NCI-H1105 treated with DMSO at 0.1 percent for 48 hours (cell line): ENCODE measurements around the gene CCDC150.
"Not testable (repeated sequence)": the region's sequence is repeated elsewhere in the genome, so short reads cannot be mapped to it uniquely, and the experiment has no call there.

Experiments
- DNase-seq: peaks from one replicate; lab custom pipeline; 2025; lab: John Stamatoyannopoulos, UW

CCDC150 gene

GRCh38 chr2:196639180-196640030, at the start of gene CCDC150:
TSS of gene CCDC150 (plus strand) at chr2:196639715. CDS start at chr2:196639767, 52 bp downstream.
- peak; percentile 7 for DNase-seq

DNA sequence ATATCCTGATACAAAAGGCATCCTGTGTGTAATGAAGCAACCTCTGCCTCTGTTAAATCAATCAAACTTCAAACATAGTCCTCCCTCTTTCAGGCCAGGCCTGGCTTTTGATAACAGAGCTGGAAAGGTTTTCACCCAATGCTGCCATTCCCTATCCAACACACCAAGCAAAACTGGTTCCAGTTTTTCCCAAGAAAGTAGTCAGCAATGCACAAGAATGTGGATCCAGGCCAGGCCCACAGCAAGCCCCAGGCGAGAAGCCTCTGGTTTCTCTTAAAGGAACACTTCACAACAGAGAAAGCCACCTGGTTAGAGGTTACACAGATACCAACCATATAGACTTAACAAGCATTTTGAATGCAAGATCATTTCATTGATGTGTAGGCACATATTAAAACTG, 49.2 kb upstream of the CCDC150 start:
- no peak for DNase-seq

DNA sequence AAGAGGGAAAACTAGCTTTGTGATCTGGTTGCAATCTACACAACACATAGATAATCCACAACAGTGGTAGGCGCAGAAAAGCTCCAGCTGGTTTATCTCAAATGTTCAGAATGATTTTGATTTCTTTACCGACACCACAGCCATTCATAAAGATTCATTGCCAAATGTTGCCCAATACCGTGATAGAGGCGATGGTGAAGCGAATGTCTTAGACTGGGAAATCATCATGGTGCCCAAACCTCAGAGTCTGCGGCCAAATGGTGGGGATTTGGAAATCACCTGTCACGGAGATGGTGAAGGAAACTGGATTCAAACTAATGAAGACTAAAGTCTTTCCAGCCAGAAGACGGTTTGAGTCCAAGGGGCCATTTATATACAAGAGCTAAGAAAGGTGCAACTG, 48.5 kb upstream of the CCDC150 start:
- DNase-seq = no peak

DNA sequence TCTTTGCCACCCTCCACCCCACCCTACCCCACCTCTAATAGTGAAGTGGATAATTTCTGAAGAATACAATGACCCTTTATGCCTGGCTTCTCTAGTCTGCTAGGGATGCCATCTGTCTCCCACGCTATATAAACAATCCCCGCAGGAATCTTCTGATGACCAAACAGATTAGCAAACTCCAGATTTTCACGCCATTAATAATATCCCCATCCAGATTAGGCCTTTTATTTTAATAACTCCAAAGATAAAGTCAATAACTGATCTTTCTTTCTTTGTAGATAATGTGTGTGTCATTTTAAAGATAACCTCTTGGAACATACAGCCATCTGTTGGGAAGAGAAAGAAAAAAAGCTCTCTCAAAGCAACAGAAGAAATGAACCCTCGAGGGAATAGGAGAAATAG, 47.9 kb upstream of the CCDC150 start:
- DNase-seq = peak; percentile 66

DNA sequence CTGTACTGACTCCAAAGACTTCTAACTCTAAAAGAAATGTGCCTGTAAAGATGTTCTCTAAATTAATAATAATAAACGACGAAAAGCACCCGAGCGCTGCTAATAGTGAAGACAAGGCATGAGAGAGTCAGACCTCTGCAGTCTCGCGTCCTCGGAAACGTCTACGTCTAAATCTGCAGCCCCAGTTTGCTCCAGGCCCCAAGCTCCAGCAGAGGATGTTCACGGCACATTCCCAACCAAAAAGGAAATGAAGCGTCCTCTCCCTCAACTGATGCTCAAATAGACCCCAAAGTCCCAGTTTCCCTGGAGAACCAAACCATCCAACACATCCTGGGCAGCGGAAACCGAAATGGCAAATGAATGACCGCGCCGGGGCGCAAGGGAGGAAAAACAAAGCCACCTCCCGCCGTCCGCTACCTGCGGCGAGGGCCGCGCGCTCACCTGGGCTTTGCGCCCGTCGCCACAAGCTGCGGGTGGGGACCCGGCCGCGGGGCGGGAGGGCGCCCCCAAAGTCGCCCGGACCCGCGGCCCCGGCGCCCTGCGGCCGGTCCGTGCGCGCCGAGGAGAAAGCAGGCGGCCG, 47.1 kb upstream of the CCDC150 start:
- DNase-seq = peak; percentile 65

- DNase-seq = peak; percentile 58
Measured at GRCh38 chr2:196592911-196593881, 46.3 kb upstream of the CCDC150 start, which contains the start of gene HECW2. TSS of gene HECW2 (minus strand) at chr2:196593554.

DNA sequence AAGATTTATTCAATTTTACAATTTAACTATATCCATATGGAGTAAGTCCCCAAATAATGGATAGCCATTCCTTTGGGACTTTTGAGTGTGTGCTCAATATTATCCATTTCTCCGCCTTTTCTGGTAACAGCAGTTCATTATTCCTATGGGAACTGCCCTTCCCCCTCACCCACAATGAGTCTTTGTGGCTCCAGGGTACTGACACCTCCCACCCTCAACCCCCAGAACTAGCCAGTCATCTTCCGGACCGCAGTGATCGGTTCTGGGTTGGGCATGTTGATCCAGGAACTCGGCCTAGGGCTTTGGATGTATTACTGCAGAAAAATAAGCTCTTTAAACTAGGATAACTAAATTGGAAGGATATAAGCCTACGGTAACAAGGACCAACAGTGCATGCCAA, 45.4 kb upstream of the CCDC150 start:
- no peak for DNase-seq

GRCh38 chr2:196597531-196597930, 42.0 kb upstream of the CCDC150 start:
- DNase-seq = no peak

- no peak for DNase-seq
Measured at GRCh38 chr2:196598412-196598811, 41.1 kb upstream of the CCDC150 start.

DNA sequence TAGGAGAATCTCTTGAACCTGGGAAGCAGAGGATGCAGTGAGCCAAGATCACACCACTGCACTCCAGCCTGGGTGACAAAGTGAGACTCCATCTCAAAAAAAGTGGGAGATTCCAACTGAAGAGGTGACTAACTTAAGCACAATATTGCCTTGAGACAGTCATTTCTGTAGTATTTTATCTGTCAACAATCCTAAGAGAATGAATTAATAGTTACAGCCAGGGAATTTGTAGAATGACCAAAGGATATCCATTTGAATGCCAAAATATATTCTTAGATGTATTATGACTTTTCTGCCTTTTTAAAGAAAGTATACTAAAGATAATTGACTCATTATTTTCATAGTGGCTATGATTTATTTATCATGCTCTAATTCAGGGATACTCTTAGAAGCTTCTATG, 40.7 kb upstream of the CCDC150 start:
- no peak for DNase-seq

DNA sequence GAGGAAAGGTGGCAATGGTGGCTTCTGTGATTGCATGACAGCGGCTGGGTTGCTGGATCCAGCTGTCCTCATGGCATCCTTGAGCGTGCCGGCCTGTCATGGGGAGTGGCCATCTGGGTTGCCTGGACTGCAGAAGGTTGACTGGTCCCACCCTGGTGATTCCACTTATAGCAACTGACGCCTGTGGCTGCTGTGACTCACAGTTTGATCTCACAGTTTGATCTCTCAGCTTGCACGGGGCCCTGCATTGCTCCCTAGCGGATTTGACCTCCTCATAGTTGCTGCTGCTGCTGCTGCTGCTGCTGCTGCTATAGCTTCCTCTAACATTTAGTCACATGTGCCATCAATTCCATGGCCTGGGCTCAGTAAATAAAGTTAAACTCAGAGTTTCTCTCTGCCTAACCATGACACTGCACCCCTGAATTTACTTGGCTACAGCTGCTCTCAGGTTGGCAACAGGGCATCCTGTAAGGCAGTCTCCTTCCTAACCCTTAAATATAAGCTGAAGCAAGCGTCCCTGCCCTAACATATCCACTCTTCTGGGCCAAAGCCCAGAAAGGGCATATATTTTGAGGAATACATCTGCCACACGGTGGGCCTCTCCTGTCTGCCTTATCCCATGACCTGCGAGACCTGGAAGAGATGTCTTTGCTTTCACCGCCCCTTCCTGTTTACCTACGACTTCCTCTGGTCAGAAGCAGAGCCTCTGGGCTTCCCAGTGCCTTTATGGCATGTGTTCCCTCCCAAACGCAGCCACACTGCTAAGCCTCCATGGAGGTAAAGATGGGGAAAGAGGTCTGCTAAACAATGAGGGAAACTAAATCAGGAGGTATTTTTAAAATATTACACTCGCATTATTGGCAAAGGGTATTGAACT, 37.8 kb upstream of the CCDC150 start:
- no peak for DNase-seq

DNA sequence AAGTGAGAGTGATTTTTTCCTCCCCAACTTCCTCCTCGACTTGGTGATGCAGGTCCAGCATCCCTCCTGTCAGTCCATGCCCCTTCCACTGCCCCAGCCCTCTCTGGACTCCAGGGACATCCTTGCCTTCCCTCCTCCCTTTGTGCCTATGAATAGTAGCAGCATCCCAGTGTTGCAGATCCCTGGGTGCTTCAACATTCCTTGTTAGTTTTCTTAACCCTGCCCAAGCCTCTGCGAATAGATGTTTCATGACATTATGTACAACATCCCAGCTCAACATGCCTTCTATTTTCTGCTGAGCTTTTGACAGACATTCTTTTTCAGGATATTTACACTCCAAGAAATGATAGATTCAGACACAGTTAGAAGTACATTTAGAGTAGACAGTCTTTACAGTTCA, 35.3 kb upstream of the CCDC150 start:
- no peak for DNase-seq

DNA sequence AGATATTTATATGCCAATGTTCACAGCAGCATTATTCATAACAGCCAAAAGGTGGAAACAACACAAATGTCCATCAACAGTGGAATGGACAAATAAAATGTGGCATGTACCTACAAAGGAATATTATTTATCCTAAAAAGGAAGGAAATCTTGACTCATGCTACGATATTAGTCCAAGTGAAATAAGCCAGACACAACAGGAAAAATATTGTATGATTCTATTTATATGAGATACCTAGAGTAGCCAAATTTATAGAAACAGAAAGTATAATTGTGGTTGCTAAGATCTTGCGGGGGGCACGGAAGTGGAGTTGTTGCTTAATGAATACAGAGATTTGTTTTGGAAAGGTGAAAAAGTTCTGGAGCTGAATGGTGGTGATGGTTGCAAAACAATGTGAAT, 33.0 kb upstream of the CCDC150 start:
- no peak for DNase-seq

GRCh38 chr2:196607073-196607472, 32.4 kb upstream of the CCDC150 start:
- DNase-seq = no peak

GRCh38 chr2:196607896-196608295, 31.6 kb upstream of the CCDC150 start:
- not testable (repeated sequence) for DNase-seq

DNA sequence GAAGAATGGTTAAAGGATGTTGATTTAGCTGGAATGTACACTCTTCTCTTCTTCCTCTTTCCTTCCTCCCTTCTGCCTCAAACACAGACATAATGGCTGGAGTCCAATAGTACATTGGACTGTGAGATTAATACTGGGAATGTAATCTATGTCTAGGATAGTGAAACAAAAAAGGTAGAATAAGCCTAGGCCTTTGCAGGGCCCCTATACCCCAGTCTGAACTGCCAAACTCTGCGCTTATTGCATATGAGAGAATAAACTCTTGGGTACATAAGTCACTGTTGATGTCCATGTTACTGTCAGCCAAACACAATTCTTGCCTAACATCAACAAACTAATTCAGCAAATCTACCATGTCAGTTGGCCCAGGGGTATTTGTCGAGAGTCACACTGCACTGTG, 29.7 kb upstream of the CCDC150 start:
- no peak for DNase-seq

GRCh38 chr2:196610796-196611195, 28.7 kb upstream of the CCDC150 start:
- DNase-seq = no peak

DNA sequence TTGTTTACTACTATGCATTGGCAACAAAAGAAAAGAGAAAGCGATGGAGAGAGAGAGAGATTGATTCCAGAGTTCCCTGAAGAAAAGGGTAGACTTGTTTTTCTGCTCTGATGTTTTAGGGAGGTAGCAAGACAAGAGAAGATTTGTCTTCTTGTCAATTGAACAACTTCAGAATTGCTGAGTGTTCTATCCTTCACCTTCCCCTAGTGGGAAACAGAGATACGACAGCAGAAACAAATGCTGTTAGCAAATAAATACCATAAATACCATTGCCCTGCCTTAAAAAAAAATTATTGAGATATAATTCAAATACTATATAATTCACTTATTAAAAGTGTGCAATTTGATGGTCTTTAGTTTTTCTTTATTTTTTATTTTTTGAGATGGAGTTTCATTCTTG, 26.2 kb upstream of the CCDC150 start:
- DNase-seq = no peak

DNA sequence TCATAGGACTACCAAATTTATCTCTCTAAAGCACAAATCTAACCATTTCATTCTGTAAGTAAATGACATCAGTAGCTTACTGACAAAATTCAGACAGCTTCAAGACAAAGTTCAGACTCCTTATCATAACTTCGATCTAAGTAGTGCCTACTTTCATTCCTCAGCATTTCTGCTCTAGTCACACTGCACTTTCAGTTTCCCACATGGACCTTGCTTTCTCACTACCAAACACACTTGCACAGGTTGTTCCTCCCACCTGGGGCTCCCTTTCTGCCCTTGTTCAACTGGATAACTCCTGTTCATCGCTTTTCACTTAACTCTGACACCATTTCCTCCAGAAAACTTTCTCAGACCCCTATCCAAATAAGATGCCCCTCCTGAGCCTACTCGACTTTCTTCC, 22.1 kb upstream of the CCDC150 start:
- no peak for DNase-seq

- DNase-seq = no peak
Measured at GRCh38 chr2:196618661-196619060, 20.9 kb upstream of the CCDC150 start.

GRCh38 chr2:196630531-196630930, 9.0 kb upstream of the CCDC150 start:
- no peak for DNase-seq
